A549 treated with dexamethasone at 1 μM for 4 hours (cell line): Measurements from ENCODE around the gene STAC. TPM values are rescaled to one million over a fixed set of nuclear protein-coding genes. Genes with fewer than 3 reads are reported as not detected.

Experiments
- total RNA-seq: library from RNA; stranded (reverse); fragments of 200-300 nt; extraction: Qiagen RNA extraction; gene quantifications from 5 replicates; pipeline ENCODE4 v1.2.3, GENCODE V29; 2022

STAC gene
- 1.7 to 2.3 TPM (median 2.1 TPM) in 5 replicates for total RNA-seq

GRCh38 chr3:36380221-36381031 lies at the start of gene STAC:
Gene STAC, plus strand, starts transcription at chr3:36380504. Its CDS starts 140 bp downstream, at chr3:36380644.

